ENCODE results near the gene MIEF1.

The MIEF1 gene

DNA sequence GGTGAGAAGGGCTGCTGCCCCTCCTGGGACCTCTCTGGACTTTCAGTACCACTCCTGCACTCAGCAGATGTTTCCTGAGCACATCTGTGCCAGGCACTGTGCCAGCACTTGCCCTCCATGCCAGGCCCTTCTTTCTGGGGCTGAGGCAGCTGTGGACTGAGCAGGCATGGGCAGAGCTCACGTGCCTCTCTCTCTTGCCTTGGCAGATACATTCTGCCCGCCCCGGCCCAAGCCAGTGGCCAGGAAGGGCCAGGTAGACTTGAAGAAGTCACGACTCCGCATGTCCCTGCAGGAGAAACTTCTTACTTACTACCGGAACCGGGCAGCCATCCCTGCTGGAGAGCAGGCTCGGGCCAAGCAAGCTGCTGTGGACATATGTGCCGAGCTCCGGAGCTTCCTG is 9.9 kb downstream of the MIEF1 start:
- H3K4me3 ChIP-seq (ENCODE audit: low read depth, low read length) = no peak overlapping the region

DNA sequence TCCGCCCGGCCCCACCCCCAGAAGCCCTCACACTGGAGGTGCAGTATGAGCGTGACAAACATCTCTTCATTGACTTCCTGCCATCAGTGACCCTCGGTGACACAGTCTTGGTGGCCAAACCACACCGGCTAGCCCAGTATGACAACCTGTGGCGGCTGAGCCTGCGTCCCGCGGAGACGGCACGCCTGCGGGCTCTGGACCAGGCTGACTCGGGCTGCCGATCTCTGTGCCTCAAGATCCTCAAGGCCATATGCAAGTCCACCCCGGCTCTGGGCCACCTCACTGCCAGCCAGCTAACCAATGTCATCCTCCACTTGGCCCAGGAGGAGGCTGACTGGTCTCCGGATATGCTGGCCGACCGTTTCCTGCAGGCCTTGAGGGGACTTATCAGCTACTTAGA is 11.7 kb downstream of the MIEF1 start:
- H3K4me3 ChIP-seq (ENCODE audit: low read depth, low read length) = no peak overlapping the region

DNA sequence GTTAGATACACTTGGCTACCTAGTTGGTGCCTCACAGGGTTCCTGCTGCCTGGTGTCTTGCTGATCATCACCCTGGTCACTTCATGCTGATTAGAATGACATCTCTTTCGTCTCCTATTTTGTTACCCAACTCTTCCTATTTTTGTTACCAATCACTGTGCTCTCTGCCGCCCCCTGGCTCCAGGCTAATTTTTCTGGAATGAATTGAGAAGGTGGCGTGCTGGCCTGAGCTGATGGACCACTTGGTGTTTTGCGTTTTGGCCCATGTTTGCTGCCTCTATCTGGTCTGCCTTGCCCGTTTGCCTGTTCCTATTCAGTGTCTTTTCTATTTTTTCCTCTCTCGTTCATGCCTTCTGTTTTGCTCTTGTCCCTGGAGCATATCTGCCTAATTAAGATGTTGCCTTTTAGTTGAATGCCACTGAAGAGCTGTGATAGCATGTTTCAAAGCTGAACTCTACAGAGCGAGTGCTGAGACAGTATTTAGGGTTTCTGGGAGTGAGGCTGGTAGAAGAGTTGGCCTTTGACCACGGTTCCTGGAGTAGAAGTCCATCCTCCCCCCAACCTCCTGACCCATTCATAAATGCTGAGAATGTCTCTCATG is 12.4 kb downstream of the MIEF1 start:
- no peak overlapping the region for H3K4me3 ChIP-seq (ENCODE audit: low read depth, low read length)

DNA sequence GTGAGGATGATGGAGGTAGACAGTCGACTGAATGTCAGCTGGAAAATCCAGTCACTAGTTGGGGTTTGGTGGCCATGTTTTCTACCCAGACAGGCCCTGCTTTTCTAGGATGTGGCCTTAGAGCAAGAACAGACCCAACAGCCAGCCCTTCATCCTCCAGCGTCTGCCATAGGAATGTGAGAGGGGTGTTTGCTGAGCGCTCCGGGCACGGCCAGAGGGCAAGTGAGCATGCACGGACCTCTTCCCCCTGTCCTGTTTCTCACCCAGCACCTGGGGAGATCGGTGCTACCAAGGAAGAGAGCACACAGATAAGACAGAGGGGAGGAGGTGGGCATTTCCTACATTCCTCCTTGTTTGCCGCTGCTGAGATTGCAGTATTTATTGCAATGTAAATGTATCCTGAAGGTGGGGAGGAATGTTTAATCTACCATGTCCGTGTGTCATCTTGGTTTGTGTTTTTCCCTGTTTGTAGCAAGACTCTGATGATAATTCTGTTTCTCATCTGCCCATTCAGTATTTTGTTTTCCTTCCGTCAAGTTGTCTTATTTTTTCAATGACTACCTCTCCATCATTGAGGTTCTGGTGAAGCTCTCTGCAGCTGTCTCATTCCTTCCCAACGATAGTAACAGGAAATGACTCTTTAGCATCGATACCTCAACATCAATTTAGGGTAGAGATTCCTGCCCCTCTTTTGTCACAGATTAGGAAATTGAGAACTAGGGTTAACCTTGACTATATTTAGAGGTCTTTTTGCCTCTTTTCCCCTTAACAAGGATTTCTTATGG is 13.4 kb downstream of the MIEF1 start:
- H3K4me3 ChIP-seq (ENCODE audit: low read depth, low read length) = no peak overlapping the region

DNA sequence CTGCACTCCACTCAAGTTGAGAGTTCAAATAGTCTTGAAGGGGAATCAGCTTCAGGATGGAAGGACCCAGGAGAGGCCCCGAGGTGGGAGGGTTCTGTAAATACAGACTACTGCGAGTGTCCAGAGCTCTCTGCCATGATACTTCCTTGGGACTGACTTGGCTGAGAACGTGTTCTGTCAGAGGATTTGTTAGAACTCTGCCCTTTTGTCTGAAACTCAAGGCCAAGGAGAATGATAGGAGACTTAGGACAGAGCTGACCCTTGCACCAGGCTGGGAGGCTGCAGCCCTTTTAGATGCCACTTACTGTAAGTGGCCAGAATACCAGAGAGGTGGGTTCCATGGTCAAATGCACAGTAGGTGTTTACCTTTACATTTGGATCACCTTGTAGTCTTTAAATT is 15.4 kb downstream of the MIEF1 start:
- no peak overlapping the region for H3K4me3 ChIP-seq (ENCODE audit: low read depth, low read length)

DNA sequence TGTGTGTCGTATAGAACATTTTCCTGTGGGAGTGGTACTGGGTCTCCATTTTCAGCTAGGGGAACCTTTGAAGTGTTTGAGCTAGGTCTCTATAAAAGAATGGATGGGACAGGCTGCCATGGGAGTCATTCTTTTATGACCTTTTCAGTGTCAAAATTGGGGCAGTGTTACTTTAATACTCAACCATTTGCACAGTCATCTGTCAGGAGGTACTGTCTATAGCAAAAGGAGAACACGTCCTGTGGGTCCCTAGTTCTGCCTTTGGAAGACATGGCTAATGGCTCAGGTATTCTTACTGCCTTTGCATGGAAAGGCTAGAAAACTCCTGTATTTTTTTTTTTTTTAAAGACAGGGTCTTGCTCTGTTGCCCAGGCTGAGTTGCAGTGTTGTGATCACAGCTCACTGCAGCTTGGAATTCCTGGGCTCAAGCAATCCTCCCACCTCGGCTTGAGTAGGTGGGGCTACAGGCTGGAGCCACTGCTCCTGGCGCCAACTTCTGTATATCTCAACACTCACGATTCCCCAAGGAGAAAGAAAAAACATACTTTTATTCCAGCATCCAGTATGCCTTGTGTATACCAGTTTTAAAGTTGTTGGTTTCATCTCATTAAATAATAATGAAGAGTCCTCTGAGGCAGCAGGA is 16.2 kb downstream of the MIEF1 start:
- no peak overlapping the region for H3K4me3 ChIP-seq (ENCODE audit: low read depth, low read length)

DNA sequence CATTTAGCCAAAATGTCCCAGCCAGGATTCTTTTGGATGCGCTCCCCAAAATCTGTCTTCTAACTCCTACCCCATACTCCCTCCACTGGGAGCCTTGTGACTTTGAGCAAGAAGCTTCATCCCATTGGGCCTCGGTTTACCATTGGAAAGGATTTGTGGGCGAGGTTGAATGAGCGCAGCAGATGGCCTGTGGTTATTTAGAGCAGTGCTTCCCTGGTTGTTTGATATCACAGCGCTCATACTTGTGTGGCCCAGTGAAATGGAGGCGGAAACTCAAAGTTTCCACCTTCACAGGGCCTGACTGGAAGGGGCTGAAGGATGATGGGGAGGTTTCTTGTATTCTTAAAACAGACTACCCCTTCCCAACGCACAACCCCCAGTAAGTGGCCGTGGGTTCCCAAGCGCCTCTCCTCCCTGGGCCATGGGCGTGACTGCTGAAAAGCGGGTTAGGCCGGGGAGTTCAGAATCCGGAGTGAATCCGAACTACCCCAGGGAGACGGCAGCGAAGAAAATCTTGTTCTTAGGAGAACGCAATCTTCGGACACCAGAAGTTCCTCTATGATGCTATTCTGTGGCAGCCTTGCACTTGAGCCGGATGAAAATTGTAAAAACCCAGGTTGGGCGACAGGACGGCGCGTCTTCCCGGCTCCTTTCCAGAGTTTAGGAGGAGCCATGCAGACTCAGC is 17.0 kb downstream of the MIEF1 start:
- peak overlapping the region; percentile 95 for H3K4me3 ChIP-seq (ENCODE audit: low read depth, low read length)

DNA sequence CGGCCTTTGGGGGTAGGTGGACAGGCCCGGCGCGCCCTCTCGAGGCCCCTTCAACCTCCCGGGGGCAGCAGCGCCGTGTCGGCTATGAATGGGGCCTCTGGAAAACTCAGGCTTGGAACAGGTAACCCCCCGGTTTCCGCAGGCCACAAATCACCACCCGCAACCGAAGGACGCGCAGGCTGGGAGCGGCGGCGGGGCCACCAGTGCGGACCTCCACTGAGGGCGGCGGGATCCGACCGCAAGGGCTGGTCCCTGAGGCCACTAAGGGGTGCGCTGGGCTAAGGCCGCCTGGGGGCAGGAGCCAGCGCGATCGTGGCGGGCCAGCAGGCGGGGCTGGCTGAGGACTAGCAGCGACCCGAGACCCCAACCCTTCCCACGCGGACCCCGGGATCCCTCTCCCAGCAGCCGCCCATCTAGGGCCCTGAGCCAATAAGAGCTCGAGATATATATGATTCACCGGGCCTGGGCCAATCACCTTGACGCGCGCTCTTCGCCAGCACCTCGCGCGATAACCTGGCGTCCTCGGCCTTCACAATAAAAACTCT is 17.7 kb downstream of the MIEF1 start:
- H3K4me3 ChIP-seq (ENCODE audit: low read depth, low read length) = peak overlapping the region; percentile 95

DNA sequence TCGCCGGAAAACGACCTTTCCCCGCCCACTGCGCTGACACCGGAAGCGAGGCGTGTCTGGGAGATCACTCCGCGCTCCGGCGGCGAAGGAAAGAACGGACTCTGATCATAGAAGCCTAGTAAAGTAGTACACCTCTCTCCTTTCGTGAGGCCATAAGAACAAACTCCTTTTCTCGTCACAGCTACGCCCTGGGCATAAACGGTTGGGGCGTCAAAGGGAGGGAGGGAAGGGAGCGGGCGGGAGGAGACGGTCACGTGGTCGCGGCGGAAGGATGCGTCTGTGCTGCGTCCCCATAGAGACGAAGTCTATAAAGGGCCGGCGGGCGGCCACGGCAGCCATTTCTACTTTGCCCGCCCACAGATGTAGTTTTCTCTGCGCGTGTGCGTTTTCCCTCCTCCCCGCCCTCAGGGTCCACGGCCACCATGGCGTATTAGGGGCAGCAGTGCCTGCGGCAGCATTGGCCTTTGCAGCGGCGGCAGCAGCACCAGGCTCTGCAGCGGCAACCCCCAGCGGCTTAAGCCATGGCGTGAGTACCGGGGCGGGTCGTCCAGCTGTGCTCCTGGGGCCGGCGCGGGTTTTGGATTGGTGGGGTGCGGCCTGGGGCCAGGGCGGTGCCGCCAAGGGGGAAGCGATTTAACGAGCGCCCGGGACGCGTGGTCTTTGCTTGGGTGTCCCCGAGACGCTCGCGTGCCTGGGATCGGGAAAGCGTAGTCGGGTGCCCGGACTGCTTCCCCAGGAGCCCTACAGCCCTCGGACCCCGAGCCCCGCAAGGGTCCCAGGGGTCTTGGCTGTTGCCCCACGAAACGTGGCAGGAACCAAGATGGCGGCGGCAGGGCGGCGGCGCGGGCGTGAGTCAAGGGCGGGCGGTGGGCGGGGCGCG is 18.4 kb downstream of the MIEF1 start, which contains the start of gene ATF4:
ATF4 (plus strand) TSS at position 337 of the 880 bp plus-strand sequence. CDS start 884 bp downstream, outside the sequence.
- peak within 1 kb of the TSS; percentile 95 for H3K4me3 ChIP-seq (ENCODE audit: low read depth, low read length)

DNA sequence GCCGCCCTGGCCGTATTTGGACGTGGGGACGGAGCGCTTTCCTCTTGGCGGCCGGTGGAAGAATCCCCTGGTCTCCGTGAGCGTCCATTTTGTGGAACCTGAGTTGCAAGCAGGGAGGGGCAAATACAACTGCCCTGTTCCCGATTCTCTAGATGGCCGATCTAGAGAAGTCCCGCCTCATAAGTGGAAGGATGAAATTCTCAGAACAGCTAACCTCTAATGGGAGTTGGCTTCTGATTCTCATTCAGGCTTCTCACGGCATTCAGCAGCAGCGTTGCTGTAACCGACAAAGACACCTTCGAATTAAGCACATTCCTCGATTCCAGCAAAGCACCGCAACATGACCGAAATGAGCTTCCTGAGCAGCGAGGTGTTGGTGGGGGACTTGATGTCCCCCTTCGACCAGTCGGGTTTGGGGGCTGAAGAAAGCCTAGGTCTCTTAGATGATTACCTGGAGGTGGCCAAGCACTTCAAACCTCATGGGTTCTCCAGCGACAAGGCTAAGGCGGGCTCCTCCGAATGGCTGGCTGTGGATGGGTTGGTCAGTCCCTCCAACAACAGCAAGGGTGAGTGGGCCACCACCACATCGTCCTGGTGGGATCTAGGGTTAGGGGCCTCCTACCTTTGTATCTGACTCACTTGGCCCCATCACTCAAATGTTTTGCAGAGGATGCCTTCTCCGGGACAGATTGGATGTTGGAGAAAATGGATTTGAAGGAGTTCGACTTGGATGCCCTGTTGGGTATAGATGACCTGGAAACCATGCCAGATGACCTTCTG is 19.2 kb downstream of the MIEF1 start:
- peak overlapping the region; percentile 95 for H3K4me3 ChIP-seq (ENCODE audit: low read depth, low read length)

DNA sequence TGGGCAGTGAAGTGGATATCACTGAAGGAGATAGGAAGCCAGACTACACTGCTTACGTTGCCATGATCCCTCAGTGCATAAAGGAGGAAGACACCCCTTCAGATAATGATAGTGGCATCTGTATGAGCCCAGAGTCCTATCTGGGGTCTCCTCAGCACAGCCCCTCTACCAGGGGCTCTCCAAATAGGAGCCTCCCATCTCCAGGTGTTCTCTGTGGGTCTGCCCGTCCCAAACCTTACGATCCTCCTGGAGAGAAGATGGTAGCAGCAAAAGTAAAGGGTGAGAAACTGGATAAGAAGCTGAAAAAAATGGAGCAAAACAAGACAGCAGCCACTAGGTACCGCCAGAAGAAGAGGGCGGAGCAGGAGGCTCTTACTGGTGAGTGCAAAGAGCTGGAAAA is 20.0 kb downstream of the MIEF1 start:
- peak overlapping the region; percentile 95 for H3K4me3 ChIP-seq (ENCODE audit: low read depth, low read length)

DNA sequence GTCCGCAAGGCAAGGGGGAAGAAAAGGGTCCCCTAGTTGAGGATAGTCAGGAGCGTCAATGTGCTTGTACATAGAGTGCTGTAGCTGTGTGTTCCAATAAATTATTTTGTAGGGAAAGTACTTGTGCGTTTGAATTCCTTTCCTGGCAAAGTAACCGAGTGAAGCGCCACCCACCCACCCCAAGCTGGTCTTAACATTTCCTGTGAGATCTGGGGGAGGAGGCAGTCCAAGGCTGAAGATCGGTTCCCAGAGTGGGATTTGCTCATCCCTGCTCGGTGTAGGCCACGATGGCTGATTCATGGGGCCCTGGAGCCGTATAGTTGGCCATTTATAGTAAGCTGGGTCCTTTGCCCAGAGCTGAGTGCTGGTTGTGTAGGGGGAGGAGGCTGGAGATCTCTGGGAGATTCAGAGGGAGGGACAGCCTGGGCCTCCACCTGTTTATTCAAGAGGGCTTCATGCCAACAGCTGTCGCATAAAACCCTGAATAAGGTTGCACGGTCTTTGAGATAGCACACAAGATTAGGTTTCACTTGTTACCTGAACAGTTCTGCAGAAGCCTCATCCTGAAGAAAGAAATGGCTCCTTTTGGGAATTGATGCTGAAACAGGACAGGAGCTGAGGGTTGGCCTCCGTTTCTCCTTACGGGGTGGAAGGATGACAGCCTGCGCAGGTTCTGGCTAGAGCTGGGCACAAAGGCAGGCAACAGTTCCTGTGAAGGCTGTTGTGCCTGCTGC is 20.6 kb downstream of the MIEF1 start:
- no peak overlapping the region for H3K4me3 ChIP-seq (ENCODE audit: low read depth, low read length)

DNA sequence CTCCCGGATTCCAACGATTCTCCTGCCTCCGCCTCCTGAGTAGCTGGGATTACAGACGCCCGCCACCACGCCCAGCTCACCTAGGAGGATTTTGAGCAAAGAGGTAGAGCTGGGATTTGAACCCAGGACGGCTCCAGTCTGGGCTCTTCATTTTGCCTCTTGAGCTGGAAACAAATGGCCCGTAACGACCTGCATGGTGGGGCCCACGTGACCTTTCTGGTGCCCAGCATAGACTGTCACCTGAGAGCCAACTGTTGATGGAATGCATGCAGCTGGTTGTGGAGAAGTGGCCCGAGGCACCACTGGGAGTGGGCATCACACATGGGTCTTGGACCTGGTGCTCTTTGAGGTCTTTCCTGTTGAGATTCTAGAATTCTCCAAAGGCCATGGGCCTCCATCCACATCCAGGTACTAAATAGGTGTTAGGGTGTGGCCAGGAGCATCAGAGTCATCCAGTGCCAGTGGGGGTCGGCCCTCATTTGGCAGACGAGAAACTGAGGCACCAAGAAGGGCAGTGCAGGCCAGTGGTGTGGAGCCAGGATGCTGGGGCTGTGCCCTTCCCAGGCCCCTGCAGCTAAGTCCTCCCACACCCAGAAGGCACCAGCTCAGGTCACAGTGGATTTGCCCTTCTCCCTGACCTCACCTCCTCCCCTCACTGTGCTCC is 22.1 kb downstream of the MIEF1 start:
- no peak overlapping the region for H3K4me3 ChIP-seq (ENCODE audit: low read depth, low read length)

DNA sequence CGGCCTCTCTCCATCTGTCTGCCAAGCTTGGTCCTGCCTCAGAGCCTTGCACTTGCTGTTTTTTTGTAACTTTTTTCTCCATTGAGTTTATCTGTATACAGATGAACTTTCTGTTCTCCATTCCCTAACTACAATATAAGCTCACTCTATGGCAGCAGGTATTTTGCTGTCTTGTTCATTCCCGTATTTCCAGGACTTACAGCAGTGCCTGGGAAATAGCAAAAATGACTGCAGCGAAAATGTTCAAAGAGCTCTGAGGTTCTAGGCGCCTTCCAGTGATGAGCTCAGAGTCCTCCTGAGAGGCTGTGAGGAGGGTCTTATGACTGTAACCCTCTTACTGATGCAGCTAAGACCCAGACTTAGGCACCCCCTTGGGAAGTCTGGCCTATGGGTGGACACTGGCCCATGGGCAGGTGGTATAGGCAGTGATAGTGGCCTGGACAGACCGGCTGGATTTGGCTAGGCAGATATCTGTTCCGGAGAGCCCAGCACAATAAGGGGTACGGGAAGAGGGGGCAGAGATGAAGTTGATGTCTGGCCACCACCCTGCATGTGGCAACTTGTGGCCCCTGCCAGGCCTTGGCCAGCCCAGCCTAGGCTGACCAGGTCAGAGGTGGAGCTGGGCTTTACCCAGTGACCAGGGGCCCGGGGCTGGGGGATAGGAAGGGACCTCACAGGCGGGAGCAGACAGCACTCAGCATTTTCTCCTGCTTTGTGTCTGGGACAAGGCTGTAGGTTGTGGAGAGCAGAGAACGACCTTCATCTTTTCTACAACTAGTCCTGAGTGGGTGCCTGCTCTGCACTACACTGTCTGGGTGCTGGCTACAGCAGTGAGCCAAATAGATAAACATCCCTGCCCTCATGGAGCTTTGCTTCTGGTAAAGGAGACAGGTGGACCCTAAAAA is 22.9 kb downstream of the MIEF1 start:
- no peak overlapping the region for H3K4me3 ChIP-seq (ENCODE audit: low read depth, low read length)

DNA sequence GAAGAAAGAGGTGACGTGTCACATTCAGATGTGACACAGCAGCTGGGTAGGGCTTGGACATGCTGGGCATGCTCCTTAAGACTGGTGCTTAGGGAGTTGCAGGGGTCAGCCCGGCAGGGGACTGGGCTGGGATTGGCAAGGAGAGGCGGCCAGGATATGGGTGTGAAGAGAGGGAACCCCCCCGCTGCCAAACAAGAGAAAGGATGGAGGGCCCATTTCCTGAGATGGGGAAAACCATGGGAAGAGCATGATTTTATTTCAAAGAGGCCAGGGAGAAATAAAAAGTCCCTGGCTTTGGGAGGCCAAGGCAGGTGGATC is 23.5 kb downstream of the MIEF1 start:
- H3K4me3 ChIP-seq (ENCODE audit: low read depth, low read length) = no peak overlapping the region

DNA sequence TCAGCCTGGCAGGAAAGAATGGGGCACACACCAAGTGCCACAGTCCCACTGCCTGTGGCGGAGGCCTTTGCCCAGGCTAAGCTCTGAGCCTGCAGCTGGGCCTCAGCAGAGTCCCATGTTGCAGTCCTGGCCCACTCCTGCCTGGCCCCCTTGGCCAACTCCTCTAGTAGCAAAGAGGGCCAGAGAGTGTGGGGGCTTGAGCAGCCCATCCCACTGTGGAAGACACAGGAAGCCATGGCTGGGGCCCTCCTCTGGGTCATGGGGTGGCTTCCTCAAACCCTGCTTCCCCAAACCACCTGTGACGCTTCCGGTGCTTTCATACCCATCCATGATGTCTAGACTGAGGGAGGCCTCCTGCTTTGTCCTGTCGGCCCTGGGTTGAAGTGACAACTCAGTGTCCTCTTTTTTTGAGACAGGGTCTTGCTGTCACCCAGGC is 24.7 kb downstream of the MIEF1 start:
- no peak overlapping the region for H3K4me3 ChIP-seq (ENCODE audit: low read depth, low read length)

DNA sequence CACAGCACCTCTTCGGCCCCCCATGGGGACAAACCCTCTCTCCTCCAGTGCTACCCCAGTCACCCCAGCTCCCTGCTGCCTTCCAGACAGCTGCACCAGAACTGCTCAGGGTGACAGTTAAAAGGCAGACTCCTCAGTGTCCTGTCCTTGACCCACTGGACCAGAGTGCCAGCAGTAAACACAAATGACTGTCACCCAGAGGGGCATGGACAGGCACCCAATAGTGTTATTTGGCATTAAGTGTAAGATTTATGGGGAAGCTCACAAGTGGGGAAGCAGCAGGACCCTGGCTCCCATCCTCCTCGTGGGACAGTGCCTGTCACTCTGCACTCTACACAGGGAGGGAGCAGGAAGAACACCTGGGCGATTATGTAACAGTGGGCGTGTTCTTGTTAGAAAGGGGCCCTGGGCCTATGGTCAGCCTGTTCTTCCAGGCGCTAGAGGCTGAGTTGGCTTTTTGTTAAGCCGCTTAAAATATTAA is 25.4 kb downstream of the MIEF1 start:
- no peak overlapping the region for H3K4me3 ChIP-seq (ENCODE audit: low read depth, low read length)

All from iPS-11a (cell line).